ENCODE data around the gene HEATR5B.
"Not testable (repeated sequence)": the region's sequence is repeated elsewhere in the genome, so short reads cannot be mapped to it uniquely, and the experiment has no call there.

The HEATR5B gene

DNA sequence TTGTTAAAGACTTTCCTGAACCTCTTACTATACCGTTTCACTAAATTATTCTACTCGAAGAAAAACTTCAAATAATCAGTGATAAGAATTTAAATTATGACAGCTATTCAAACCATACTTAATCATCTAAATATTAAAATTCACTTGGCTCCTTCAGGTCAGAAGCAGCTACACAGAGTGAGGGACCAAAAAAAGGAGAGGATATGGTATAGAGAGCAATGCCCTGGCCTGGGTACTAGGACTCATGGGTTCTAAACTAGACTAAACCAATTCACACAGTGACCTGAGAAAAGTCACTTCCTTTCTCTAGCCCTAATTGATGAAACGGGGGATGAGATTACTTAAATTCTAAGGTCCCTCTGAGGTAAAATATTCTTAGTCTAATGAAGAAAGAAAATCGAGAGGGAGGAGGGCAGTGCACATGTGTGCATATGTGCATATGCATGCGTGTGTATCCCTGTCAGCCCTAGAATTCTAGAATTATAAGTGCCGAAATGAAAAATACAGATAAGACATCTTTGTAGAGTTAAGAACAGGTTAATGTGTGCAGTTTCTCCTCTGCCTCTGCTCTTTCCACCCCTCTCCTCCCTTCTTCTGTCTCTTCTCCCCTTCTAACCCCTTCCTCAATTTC is 129.1 kb downstream of the HEATR5B start:
- Histone ChIP-seq H3K4me3 (ENCODE audit: low read depth in 1 of 2, low read length in 2 of 2) (no peak overlapping the region), H3K27ac (ENCODE audit: low read depth, low read length) (no peak overlapping the region), H3K27me3 (ENCODE audit: control insufficient read depth in 1 of 2, insufficient read depth in 2 of 2, low read length in 2 of 2) (no peaks in the 10 kb centered on the region), H3K9ac (ENCODE audit: low read depth in 1 of 2, low read length in 2 of 2) (no peak overlapping the region), H3K36me3 (ENCODE audit: control insufficient read depth in 1 of 2, insufficient read depth in 2 of 2, low read length in 2 of 2) (peaks cover 0 to 4% of the 10 kb centered on the region in 2 donors), H3K9me3 (ENCODE audit: control insufficient read depth in 1 of 2, low read length in 2 of 2) (no peaks in the 10 kb centered on the region), H3K4me1 (ENCODE audit: control insufficient read depth in 1 of 2, insufficient read depth in 2 of 2, low read length in 2 of 2) (peaks cover 0 to 3% of the 10 kb centered on the region in 2 donors)

DNA sequence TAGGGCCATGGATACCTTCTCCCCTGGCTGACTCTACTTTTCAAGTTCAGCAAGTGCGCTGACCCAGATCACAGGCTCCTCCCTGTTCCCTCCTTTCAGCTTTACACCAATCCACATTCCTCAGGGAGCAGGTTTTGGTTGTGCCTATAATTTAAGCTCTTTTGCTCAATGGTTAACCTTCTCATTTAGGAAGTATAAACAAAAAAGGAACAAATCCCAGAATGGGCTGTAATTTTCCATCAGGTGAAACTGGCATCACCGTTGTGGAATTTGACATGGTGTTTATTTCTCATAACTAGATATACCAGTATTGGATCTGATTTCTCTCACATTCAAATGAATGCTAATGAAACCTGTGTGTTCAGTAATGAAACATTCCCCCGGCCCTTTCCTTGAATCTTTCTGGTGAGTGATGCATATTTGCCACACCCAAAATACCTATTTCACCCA is 131.4 kb downstream of the HEATR5B start:
- no peaks in the 10 kb centered on the region for H3K27me3 ChIP-seq (ENCODE audit: control insufficient read depth in 1 of 2, insufficient read depth in 2 of 2, low read length in 2 of 2)
- no peak overlapping the region for H3K4me3 ChIP-seq (ENCODE audit: low read depth in 1 of 2, low read length in 2 of 2)
- no peaks in the 10 kb centered on the region for H3K9me3 ChIP-seq (ENCODE audit: control insufficient read depth in 1 of 2, low read length in 2 of 2)
- no peak overlapping the region for H3K9ac ChIP-seq (ENCODE audit: low read depth in 1 of 2, low read length in 2 of 2)
- H3K27ac ChIP-seq (ENCODE audit: low read depth, low read length), result no peak overlapping the region
- H3K4me1 ChIP-seq (ENCODE audit: control insufficient read depth in 1 of 2, insufficient read depth in 2 of 2, low read length in 2 of 2), result peaks cover 0 to 3% of the 10 kb centered on the region in 2 donors
- H3K36me3 ChIP-seq (ENCODE audit: control insufficient read depth in 1 of 2, insufficient read depth in 2 of 2, low read length in 2 of 2), result peaks cover 0 to 4% of the 10 kb centered on the region in 2 donors

DNA sequence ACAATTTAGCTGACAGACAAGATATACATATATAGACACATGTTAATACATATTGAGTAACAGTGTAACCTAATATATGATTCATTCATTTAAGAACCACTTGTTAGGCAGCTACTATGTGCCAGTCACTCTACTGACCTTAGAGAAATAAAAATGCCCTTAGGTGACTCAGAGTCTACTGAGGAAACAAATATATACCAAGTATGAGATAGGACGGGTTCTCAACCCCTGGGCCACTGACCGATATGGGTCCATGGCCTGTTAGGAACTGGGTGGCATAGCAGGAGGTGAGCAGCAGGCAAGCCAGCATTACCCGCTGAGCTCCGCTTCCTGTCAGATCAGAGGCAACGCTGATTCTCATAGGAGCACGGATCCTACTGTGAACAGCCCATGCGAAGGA is 132.6 kb downstream of the HEATR5B start:
- Histone ChIP-seq H3K9me3 (ENCODE audit: control insufficient read depth in 1 of 2, low read length in 2 of 2) (no peaks in the 10 kb centered on the region), H3K27me3 (ENCODE audit: control insufficient read depth in 1 of 2, insufficient read depth in 2 of 2, low read length in 2 of 2) (no peaks in the 10 kb centered on the region), H3K36me3 (ENCODE audit: control insufficient read depth in 1 of 2, insufficient read depth in 2 of 2, low read length in 2 of 2) (peaks cover 0 to 4% of the 10 kb centered on the region in 2 donors), H3K27ac (ENCODE audit: low read depth, low read length) (no peak overlapping the region), H3K4me1 (ENCODE audit: control insufficient read depth in 1 of 2, insufficient read depth in 2 of 2, low read length in 2 of 2) (peaks cover 0 to 3% of the 10 kb centered on the region in 2 donors), H3K4me3 (ENCODE audit: low read depth in 1 of 2, low read length in 2 of 2) (no peak overlapping the region), H3K9ac (ENCODE audit: low read depth in 1 of 2, low read length in 2 of 2) (no peak overlapping the region)

DNA sequence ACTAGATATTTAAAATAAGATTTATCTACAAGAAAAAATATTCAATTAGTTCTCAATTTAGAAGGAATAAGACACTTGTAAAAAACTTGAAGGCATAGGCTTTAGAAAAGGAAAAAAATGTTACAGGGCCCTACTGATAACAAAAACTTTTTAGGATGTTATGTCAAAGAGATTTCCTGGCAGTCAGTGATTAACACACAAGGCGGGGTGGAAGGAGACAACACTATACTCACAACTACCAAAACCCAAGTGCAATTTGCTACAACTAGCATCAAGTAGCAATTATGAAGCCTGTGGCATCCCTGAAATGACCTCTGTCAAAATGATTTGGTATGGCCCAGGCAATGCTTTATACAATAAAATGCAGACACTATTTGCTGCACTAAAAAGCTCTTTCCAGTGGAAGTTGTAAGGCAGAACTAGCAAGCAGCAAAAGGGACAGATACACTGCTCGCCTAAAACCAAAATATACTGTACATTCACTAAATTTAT is 133.1 kb downstream of the HEATR5B start:
- H3K4me1 ChIP-seq (ENCODE audit: control insufficient read depth in 1 of 2, insufficient read depth in 2 of 2, low read length in 2 of 2), result peaks cover 0 to 3% of the 10 kb centered on the region in 2 donors
- no peak overlapping the region for H3K4me3 ChIP-seq (ENCODE audit: low read depth in 1 of 2, low read length in 2 of 2)
- H3K9ac ChIP-seq (ENCODE audit: low read depth in 1 of 2, low read length in 2 of 2), result no peak overlapping the region
- H3K27ac ChIP-seq (ENCODE audit: low read depth, low read length), result no peak overlapping the region
- H3K27me3 ChIP-seq (ENCODE audit: control insufficient read depth in 1 of 2, insufficient read depth in 2 of 2, low read length in 2 of 2), result no peaks in the 10 kb centered on the region
- peaks cover 0 to 4% of the 10 kb centered on the region in 2 donors for H3K36me3 ChIP-seq (ENCODE audit: control insufficient read depth in 1 of 2, insufficient read depth in 2 of 2, low read length in 2 of 2)
- H3K9me3 ChIP-seq (ENCODE audit: control insufficient read depth in 1 of 2, low read length in 2 of 2), result no peaks in the 10 kb centered on the region

DNA sequence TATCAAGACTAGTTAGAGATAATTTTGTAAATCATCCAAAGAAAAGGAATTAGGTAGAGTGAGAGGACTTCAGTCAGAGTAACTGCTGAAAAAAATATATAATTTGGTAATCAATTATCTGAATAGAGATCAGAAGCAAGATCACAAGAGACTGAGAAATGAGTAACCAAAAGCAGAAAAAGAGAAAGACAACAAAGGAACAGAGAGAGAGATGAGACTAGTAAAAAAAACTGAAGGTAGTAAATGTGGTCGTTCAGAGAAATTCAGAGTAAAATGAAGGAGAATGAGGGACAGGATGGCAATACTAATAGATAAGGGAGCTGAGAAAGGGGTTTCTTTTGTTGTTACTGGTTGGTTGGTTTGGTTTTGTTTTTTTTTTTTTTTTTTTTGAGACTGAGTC is 134.3 kb downstream of the HEATR5B start:
- H3K9ac ChIP-seq (ENCODE audit: low read depth in 1 of 2, low read length in 2 of 2), result no peak overlapping the region
- no peak overlapping the region for H3K27ac ChIP-seq (ENCODE audit: low read depth, low read length)
- peaks cover 0 to 3% of the 10 kb centered on the region in 2 donors for H3K4me1 ChIP-seq (ENCODE audit: control insufficient read depth in 1 of 2, insufficient read depth in 2 of 2, low read length in 2 of 2)
- H3K36me3 ChIP-seq (ENCODE audit: control insufficient read depth in 1 of 2, insufficient read depth in 2 of 2, low read length in 2 of 2), result peaks cover 0 to 4% of the 10 kb centered on the region in 2 donors
- H3K27me3 ChIP-seq (ENCODE audit: control insufficient read depth in 1 of 2, insufficient read depth in 2 of 2, low read length in 2 of 2), result no peaks in the 10 kb centered on the region
- H3K9me3 ChIP-seq (ENCODE audit: control insufficient read depth in 1 of 2, low read length in 2 of 2), result no peaks in the 10 kb centered on the region
- no peak overlapping the region for H3K4me3 ChIP-seq (ENCODE audit: low read depth in 1 of 2, low read length in 2 of 2)

DNA sequence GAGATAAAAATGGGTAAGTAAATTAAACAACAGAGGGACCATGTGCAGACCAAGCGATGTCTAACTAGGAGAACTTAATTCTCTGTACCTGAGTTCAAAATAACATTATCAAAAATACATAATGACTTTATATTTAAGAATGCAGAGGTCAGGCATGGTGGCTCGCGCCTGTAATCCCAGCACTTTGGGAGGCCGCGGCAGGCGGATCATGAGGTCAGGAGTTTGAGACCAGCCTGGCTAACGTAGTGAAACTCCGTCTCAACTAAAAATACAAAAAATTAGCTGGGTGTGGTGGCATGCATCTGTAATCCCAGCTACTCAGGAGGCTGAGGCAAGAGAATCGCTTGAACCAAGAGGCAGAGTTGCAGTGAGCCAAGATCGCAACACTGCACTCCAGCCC is 138.9 kb downstream of the HEATR5B start:
- not testable (repeated sequence) for H3K36me3 ChIP-seq (ENCODE audit: control insufficient read depth in 1 of 2, insufficient read depth in 2 of 2, low read length in 2 of 2); H3K27ac ChIP-seq (ENCODE audit: low read depth, low read length); H3K4me3 ChIP-seq (ENCODE audit: low read depth in 1 of 2, low read length in 2 of 2); H3K9ac ChIP-seq (ENCODE audit: low read depth in 1 of 2, low read length in 2 of 2); H3K9me3 ChIP-seq (ENCODE audit: control insufficient read depth in 1 of 2, low read length in 2 of 2); H3K27me3 ChIP-seq (ENCODE audit: control insufficient read depth in 1 of 2, insufficient read depth in 2 of 2, low read length in 2 of 2); H3K4me1 ChIP-seq (ENCODE audit: control insufficient read depth in 1 of 2, insufficient read depth in 2 of 2, low read length in 2 of 2)

DNA sequence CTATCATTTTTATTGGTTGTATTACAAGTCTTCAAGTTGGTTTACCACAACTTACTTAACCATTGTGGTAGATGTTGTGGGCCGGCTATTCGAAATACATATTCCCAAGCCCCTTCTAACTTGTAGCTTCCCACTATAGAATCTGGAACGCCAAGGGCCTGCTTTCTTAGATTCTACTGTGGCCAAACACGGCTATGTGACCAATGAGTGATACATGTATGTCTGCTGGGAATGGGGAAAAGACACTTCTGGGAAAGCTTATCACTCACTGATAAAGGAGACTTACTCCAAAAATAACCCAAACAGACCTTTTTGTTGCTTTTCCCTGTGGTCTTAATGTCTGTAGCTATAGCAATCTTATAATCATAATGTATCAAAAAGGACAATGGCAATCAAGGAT is 142.3 kb downstream of the HEATR5B start:
- Histone ChIP-seq H3K4me3 (ENCODE audit: low read depth in 1 of 2, low read length in 2 of 2) (no peak overlapping the region), H3K27me3 (ENCODE audit: control insufficient read depth in 1 of 2, insufficient read depth in 2 of 2, low read length in 2 of 2) (no peaks in the 10 kb centered on the region), H3K9ac (ENCODE audit: low read depth in 1 of 2, low read length in 2 of 2) (no peak overlapping the region), H3K36me3 (ENCODE audit: control insufficient read depth in 1 of 2, insufficient read depth in 2 of 2, low read length in 2 of 2) (no peaks in the 10 kb centered on the region), H3K27ac (ENCODE audit: low read depth, low read length) (no peak overlapping the region), H3K4me1 (ENCODE audit: control insufficient read depth in 1 of 2, insufficient read depth in 2 of 2, low read length in 2 of 2) (no peaks in the 10 kb centered on the region), H3K9me3 (ENCODE audit: control insufficient read depth in 1 of 2, low read length in 2 of 2) (no peaks in the 10 kb centered on the region)

DNA sequence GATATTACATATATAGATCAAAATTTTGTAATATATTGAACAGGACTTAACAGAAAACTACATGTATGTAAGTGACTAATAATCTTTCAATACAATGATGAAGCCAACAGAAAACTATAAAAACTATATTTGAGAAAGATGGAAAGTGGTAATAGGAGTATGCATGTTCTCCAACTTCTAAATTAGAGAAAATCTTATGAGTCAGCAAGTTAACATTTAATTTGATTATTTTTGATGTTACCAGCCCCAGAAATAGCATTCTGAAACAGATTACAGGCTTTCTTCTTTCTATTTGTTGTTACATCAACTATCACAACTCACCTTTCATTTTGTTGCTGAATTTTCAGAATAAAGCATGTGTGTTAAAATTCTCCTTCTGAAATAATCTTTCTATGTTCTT is 147.6 kb downstream of the HEATR5B start:
- H3K4me3 ChIP-seq (ENCODE audit: low read depth in 1 of 2, low read length in 2 of 2); H3K4me1 ChIP-seq (ENCODE audit: control insufficient read depth in 1 of 2, insufficient read depth in 2 of 2, low read length in 2 of 2); H3K9me3 ChIP-seq (ENCODE audit: control insufficient read depth in 1 of 2, low read length in 2 of 2); H3K27me3 ChIP-seq (ENCODE audit: control insufficient read depth in 1 of 2, insufficient read depth in 2 of 2, low read length in 2 of 2); H3K9ac ChIP-seq (ENCODE audit: low read depth in 1 of 2, low read length in 2 of 2); H3K27ac ChIP-seq (ENCODE audit: low read depth, low read length); H3K36me3 ChIP-seq (ENCODE audit: control insufficient read depth in 1 of 2, insufficient read depth in 2 of 2, low read length in 2 of 2): not testable (repeated sequence)

DNA sequence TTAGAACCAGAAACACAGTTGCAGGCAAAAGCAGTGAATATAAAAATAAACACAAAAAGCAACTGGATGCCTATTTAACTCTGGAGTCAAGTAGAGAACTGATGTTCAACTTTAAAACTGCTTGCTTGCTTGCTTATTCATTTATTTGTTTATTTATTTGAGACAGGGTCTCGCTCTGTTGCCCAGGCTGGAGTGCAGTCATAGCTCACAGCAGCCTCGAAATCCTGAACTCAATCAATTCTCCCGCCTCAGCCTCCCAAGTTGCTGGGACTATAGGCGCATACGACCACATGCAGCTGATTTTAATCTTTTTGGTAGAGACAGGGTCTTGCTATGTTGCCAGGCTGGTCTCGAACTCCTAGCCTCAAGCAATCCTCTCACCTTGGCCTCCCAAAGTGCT is 152.5 kb downstream of the HEATR5B start:
- H3K4me3 ChIP-seq (ENCODE audit: low read depth in 1 of 2, low read length in 2 of 2); H3K27me3 ChIP-seq (ENCODE audit: control insufficient read depth in 1 of 2, insufficient read depth in 2 of 2, low read length in 2 of 2); H3K27ac ChIP-seq (ENCODE audit: low read depth, low read length); H3K36me3 ChIP-seq (ENCODE audit: control insufficient read depth in 1 of 2, insufficient read depth in 2 of 2, low read length in 2 of 2); H3K9ac ChIP-seq (ENCODE audit: low read depth in 1 of 2, low read length in 2 of 2); H3K4me1 ChIP-seq (ENCODE audit: control insufficient read depth in 1 of 2, insufficient read depth in 2 of 2, low read length in 2 of 2); H3K9me3 ChIP-seq (ENCODE audit: control insufficient read depth in 1 of 2, low read length in 2 of 2): not testable (repeated sequence)

Data from duodenal mucosa (tissue), 2 donors.